HG02610 (cell line): ENCODE data around the gene EHHADH.

ENCODE experiments used
- ATAC-seq: cut with Tn5 transposase; IDR thresholded peaks from one replicate; pipeline ENCODE4 v1.9.1; 2021; ENCODE audit warnings: mild to moderate bottlenecking, moderate library complexity; ENCODE audit not compliant: unreplicated experiment

Gene EHHADH

DNA sequence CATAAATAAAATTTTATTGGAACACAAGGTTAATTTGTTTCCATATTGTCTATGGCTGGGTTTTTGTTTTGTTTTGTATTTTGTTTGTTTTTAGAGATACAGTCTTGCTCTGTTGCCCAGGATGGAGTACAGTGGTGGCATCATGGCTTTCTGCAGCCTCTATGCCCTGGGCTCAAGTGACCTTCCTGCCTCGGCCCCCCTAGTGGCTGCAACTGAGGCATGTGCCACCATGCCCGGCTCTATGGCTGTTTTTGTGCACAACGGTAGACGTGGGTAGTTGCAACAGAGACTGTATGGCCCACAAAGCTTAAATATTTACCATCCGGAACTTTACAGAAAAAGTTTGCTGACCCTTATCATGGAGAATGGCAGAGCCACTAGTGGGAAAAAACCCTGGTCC, 54.2 kb downstream of the EHHADH start:
- no peak for ATAC-seq

GRCh38 chr3:185199206-185199605, 54.6 kb downstream of the EHHADH start:
- no peak for ATAC-seq

DNA sequence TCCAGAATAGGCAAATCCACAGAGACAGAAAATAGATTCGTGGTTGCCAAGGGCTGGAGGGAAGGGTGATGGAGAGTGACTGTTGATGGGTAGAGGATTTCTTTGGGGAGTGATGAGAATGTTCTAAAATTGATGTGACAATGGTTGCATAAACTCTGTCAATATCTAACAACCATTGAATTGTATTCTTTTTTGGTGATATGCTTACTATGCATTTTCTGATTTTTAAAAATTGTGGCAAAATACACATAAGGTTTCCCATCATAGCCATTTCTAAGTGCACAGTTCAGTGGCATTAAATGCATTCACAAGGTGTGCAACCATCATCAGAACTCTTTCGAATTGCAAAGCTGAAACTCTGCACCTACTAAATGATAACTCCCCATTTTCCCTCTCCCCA, 56.8 kb downstream of the EHHADH start:
- no peak for ATAC-seq

GRCh38 chr3:185195652-185196051, 58.2 kb downstream of the EHHADH start:
- no peak for ATAC-seq

DNA sequence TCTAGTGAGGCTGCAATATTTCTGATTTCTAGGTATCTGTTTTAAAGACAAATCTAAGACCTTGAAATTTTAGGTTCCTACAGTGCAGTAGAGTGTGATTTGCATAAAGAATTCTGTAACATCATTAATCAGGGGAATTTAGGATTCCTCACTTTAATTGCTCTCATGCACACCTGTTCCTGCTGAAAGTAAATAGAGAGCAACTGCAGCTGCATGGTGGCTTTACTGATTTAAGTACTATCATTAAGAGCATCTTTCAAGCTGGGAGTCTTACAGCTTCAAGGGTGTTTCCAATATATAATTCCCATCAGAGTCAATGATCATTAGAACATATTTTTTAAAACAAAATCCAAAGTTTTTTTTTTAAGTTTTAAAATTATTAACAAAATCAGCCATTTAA, 65.0 kb downstream of the EHHADH start:
- ATAC-seq = no peak

GRCh38 chr3:185187391-185187790, 66.5 kb downstream of the EHHADH start:
- ATAC-seq = no peak

GRCh38 chr3:185176750-185177359, 77.0 kb downstream of the EHHADH start:
- no peak for ATAC-seq

DNA sequence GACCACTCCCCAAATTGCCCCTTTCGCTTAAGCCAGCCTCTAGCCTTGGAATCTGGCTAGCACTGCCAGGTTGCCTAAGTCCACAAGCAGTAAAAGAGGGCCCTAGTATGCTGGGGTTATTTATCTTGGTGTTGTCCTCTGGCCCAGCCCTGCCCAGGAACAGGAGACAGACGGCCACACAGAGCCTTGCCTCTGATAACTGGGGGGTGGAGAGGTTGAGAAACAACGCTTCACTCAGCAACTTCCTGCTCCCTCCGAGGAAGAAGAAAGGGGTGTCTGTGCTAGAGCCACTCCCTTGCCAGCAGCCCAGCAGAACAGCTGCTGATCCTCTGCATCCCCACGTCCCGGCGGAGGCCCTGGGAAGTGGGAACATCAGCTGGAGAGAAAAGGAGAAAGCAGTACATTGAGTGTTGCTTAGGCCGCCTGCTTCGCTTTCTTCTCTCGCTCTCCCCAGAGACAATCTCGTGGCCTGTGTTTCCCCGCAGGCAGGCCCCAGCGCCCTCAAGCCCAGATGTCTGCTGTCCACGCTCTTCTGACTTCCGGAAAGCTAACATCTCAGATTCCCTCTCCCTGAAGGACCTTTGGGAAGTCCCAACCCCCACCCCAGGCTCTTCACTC, 78.4 kb downstream of the EHHADH start:
- ATAC-seq = peak; percentile 88

- no peak for ATAC-seq
These were observed 81.5 kb downstream of the EHHADH start for GRCh38 chr3:185172086-185173049.

DNA sequence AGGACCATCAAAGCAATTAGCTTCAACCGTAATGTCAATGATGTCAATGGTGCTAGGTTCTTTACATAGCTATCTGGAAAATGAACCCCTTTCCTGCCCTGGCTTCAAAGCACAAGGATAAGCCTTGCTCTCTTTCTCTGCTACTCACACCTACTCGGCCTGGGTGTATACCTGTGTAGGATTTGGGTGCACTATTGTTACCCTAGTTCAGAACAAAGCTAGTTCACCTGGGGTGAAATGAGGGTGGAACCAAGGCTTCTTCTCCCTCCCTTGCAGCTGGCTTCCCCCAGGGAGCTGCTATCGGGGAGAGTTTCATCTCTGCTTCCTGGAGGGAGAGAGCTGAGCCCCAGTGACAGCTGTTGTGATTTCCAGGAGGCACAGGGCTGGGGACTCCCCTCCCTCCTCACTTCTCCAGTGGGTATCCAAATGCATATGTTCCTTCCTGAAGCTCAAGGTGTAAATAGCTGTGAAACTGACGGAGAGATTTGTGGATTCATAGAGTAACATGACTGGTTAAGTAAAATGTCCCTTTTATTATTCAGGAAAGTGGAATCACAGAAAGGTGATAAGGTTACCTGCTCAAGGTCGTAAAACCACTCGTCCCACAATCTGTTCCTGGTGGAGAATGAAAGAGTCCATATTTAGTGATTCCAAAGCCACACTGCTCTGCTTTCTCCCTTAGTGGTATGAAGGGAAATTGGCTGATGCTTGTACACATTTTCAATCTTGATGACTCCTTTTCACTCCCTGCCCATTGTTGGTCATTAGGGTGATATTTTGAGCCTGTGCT, 89.2 kb downstream of the EHHADH start:
- ATAC-seq = no peak

GRCh38 chr3:185162634-185163033, 91.2 kb downstream of the EHHADH start:
- no peak for ATAC-seq

- ATAC-seq = no peak
These were observed 92.1 kb downstream of the EHHADH start for GRCh38 chr3:185161761-185162160.

GRCh38 chr3:185157347-185157746, 96.5 kb downstream of the EHHADH start:
- no peak for ATAC-seq

DNA sequence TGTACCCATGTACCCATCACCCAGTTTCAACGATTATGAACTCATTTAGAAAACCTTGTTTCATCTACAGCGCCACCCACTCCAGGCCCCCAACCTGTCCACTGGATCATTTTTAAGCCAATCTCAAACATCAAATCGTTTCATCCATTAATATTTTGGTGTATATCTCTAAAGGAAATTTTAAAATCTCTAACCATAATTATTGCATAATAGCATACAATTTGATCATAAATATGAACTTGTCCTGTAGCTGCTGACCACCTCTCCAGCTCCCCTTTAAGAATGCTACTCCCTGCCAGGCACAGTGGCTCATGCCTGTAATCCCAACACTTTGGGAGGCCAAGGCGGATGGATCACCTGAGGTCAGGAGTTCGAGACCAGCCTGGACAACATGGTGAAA, 98.2 kb downstream of the EHHADH start:
- ATAC-seq = no peak

- ATAC-seq = no peak
These were observed 99.8 kb downstream of the EHHADH start for GRCh38 chr3:185153861-185154629.

GRCh38 chr3:185153171-185153771, 100.6 kb downstream of the EHHADH start:
- no peak for ATAC-seq

DNA sequence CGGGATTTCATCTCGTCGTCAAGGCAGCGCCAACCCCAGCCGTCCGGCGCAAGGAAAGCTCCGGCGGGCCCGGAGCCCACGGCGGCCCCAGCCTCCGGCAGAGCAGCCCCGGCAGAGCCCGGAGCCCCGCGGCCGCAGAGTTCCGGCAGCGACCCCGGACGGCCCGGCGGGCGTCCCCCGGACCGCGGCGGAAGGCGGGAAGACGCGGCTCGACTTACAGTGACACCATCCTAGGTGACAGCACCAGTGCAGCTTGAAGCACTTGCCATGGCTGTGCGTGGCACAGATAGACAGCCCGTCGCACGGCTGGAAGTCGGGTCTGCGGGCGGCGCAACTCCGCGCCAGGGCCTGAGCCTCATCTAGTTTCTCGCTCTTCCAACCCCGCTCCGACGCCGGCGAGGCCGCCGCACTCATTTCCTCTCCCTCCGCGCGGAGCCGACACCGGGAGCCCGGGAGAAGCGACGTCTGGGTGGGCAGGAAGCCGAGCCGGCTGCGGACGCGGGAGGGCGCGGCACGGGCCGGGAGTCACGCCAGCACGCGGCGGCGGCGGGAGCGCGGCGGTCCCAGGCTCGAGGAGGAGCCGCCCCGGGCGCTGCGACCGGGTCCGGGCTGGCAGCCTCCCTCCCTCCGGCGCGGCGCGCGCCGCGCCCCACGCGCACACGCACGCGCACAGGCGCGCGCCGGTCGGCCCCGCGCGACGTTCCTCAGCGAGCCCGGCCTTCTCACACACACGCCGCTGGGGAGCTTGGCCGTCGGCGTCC, 101.3 kb downstream of the EHHADH start, which contains the start of gene C3orf70:
Gene C3orf70 (minus strand): TSS at position 651 of the 761 bp plus-strand sequence. CDS start 237 bp downstream, at position 414.
- peak; percentile 43 for ATAC-seq

DNA sequence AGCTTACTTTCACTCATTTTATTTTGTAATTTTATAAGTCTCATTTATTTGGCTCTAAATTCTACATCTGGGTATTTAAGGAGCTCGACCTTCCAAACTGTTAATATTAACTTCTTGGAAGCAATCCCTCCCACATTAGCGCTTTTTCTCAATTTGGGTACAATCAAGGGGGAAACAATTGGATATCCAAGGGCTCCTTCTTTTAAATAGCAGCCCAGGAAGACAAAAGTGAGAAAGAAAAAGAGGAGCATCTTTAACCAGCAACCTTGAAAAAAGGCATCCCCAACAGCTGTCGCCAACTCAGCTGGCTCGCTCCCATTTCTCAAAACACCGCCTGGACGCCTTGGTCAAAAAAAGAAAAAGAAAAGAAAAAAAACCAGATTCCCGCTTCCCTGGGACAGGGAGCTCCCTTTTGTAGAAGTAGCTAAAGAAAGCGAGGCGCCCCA, 101.9 kb downstream of the EHHADH start:
- no peak for ATAC-seq
